Skeletal muscle tissue (tissue), 4 donors: ENCODE data around the gene DBNL. TPM values are rescaled to one million over a fixed set of nuclear protein-coding genes. Genes with fewer than 3 reads are reported as not detected.
A peak's percentile ranks its signal among the peaks of the same experiment; 100 is the strongest.

Experiments used
- H3K27ac ChIP-seq: one replicate; pipeline ENCODE4 v1.7.0; 2013; ENCODE audit warnings: mild to moderate bottlenecking, low read depth, low read length, inconsistent platforms
- H3K27me3 ChIP-seq, 3 donors: one replicate each; pipeline ENCODE4 v1.7.0; 2013; ENCODE audit warnings: low read length in 3 of 3; ENCODE audit not compliant: control insufficient read depth in 3 of 3, insufficient read depth in 3 of 3
- H3K36me3 ChIP-seq, 3 donors: one replicate each; pipeline ENCODE4 v1.7.0; 2013; ENCODE audit warnings: low read length in 3 of 3; ENCODE audit not compliant: control insufficient read depth in 3 of 3, insufficient read depth in 3 of 3
- H3K4me1 ChIP-seq, 3 donors: one replicate each; pipeline ENCODE4 v1.7.0; 2013; ENCODE audit warnings: low read length in 3 of 3, mild to moderate bottlenecking in 3 of 3; ENCODE audit not compliant: control insufficient read depth in 3 of 3, insufficient read depth in 3 of 3
- H3K4me3 ChIP-seq, 3 donors: one replicate each; pipeline ENCODE4 v1.7.0; 2013; ENCODE audit warnings: low read length in 3 of 3
- H3K9ac ChIP-seq, 3 donors: one replicate each; pipeline ENCODE4 v1.7.0; 2013; ENCODE audit warnings: low read length in 3 of 3, mild to moderate bottlenecking in 3 of 3, moderate library complexity in 2 of 3, low read depth in 1 of 3
- H3K9me3 ChIP-seq, 3 donors: one replicate each; pipeline ENCODE4 v1.7.0; 2013; ENCODE audit warnings: low read length in 3 of 3; ENCODE audit not compliant: control insufficient read depth in 3 of 3
- total RNA-seq: library from RNA; depleted of rRNA; stranded (reverse); fragments of >200 nt; gene quantifications from one replicate; pipeline ENCODE4 v1.2.3, GENCODE V29; 2014
- donor health status: Osteomylitis.

Gene DBNL
- total RNA-seq, 1 donor from 2014 or later: 41.2 TPM

DNA sequence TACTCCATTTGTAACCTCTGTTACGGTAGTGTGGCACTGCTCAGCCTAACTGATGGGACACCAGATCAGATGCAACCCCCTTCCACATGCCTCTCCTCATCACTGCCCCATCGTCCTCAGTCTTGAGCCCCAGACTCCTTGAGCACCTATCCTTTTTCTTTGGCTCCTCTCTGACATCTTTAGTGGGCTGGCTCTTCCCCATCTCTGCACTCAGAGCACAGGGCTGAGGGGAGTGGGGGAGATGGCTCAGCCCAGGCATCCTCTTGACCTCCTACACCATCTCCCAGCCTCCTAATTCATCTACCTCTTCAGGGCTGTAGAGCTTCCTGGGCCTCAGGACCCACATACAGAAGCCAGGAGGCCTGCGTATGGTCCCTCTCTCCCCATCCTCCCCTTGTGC is 39.3 kb downstream of the DBNL start:
- Histone ChIP-seq H3K36me3 (peaks cover 12 to 16% (median 15%) of the 10 kb centered on the region in 3 donors), H3K9me3 (no peaks in the 10 kb centered on the region), H3K27ac (peak overlapping the region; percentile 84), H3K4me1 (peaks cover 52 to 64% (median 53%) of the 10 kb centered on the region in 3 donors), H3K4me3 (no peak overlapping the region), H3K27me3 (no peaks in the 10 kb centered on the region), H3K9ac (peak overlapping the region in 1 of 3 donors; percentile 33)

DNA sequence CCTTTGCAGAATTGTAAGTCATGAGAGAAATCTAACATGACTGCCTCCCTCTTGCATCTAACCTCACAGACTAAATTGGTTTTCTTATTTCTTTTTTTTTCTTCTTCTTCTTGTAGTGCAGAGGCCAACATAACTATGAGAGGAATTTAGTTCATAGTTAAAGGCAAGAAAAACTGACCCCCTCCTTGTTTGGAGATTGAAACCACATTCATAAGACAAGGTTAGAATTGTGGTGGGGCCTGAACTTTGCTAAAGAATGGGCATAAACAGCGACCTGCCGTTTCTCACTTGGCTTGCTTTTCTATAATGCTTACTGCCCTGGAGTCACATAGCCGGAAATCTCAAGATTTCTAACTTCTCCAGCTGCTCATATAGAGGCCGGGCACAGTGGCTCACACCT is 40.2 kb downstream of the DBNL start:
- Histone ChIP-seq H3K9me3 (no peaks in the 10 kb centered on the region), H3K36me3 (peaks cover 6 to 7% (median 7%) of the 10 kb centered on the region in 3 donors), H3K27ac (peak overlapping the region; percentile 84), H3K9ac (no peak overlapping the region), H3K4me3 (no peak overlapping the region), H3K4me1 (peaks cover 47 to 63% (median 49%) of the 10 kb centered on the region in 3 donors), H3K27me3 (no peaks in the 10 kb centered on the region)

DNA sequence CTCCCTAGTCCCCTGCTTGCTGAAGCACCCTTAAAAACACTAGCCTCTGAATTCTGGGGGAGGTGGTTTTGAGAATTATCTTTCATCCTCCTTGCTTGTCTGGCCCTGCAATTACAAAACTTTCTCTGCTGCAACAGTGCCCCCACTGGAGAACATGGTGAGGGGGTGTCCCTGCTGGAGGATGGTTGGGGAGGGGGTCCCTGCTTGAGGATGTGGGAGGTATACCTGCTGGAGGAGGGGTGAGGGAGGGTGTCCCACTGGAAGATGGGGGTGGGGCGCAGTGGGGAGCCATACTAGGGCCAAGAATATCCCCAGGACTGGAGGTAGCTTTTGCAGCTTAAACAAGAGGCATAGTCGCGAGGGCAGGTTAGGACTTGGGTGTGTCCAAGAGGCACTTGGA is 41.0 kb downstream of the DBNL start:
- Histone ChIP-seq H3K27me3 (no peaks in the 10 kb centered on the region), H3K9me3 (no peaks in the 10 kb centered on the region), H3K27ac (no peak overlapping the region), H3K4me3 (no peak overlapping the region), H3K36me3 (no peaks in the 10 kb centered on the region), H3K4me1 (peaks cover 38 to 55% (median 42%) of the 10 kb centered on the region in 3 donors), H3K9ac (no peak overlapping the region)

GRCh38 chr7:44086627-44087026 is 42.1 kb downstream of the DBNL start:
- Histone ChIP-seq H3K27ac (no peak overlapping the region), H3K27me3 (no peaks in the 10 kb centered on the region), H3K36me3 (no peaks in the 10 kb centered on the region), H3K4me1 (peaks cover 27 to 45% (median 33%) of the 10 kb centered on the region in 3 donors), H3K9ac (no peak overlapping the region), H3K9me3 (no peaks in the 10 kb centered on the region), H3K4me3 (no peak overlapping the region)

DNA sequence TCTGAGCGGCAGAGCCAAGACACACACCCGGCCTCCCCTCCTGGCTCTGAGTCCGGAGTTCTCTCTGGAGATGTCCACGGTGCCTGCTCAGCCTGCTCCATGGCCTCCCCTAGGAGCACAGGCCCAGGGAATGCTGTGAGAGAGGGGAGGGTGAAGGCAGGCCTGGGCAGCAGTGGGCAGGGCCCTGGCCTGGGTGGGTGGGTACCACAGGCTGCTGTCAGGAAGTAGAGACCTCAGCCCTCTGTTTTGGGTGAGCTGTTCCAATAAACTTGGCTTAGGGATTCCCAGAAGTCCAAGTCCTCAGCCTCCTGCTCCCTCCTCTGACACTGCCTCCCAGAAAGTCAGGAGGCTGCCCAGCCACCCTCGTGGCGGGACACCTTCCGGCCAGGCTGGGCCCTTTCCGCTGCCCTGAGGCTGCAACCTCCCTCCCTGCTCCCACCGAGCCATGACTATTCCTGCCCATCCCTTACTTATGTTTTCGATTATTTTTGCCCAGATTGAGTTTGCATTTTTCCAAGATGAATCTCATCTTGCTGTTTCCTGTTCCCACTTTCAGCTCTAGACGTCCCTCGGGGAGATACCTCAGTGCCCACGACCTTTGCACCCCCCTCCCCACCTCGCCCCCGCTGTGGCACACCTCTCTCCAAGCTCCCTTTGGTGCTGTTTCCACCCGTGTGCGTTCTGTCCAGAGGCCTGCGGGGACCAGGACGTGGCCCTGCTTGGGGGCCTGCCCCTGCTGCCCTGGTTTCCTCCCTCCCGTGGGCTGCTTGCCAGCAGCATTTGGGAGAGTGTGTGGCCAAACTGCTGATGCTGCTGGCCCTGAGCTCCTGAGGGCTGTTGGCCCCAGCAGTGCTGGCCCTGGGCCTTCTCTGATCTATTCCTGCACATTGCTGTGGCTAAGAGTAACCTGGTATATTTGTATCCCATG is 43.7 kb downstream of the DBNL start:
- peak overlapping the region; percentile 81 for H3K27ac ChIP-seq
- H3K27me3 ChIP-seq: no peaks in the 10 kb centered on the region
- H3K4me3 ChIP-seq: peak overlapping the region; percentile 13 to 30 (median 21)
- peak overlapping the region in 2 of 3 donors; percentile 45 for H3K9ac ChIP-seq
- H3K9me3 ChIP-seq: no peaks in the 10 kb centered on the region
- H3K4me1 ChIP-seq: peaks cover 27 to 41% (median 30%) of the 10 kb centered on the region in 3 donors
- H3K36me3 ChIP-seq: no peaks in the 10 kb centered on the region

DNA sequence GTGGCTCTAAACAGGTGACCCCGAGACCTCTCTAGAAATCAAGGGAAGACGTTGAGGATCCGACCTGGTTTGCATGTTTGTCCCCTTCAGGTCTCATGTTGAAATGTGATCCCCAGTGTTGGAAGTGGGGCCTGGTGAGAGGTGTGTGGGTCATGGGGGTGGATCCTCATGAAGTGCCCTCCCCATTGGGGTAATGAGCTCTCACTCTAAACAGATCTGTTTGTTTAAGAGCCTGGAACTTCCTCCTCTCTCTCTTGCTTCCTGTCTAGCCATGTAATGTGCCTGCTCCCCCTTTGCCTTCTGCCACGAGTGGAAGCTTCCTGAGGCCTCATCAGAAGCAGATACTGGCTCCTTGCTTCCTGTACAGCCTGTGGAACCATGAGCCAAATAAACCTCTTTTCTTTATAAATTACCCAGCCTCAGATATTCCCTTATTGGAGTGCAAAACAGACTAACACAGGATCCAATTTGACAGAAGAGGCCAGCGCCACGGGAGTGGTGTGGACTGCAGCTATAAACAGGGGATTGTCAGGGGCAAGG is 48.7 kb downstream of the DBNL start:
- no peaks in the 10 kb centered on the region for H3K9me3 ChIP-seq
- no peaks in the 10 kb centered on the region for H3K27me3 ChIP-seq
- H3K27ac ChIP-seq: no peak overlapping the region
- no peaks in the 10 kb centered on the region for H3K36me3 ChIP-seq
- no peak overlapping the region for H3K4me3 ChIP-seq
- H3K4me1 ChIP-seq: peaks cover 13 to 26% (median 13%) of the 10 kb centered on the region in 3 donors
- H3K9ac ChIP-seq: no peak overlapping the region

- H3K27ac ChIP-seq: peak overlapping the region; percentile 23
- no peak overlapping the region for H3K9ac ChIP-seq
- H3K4me1 ChIP-seq: peaks cover 2 to 16% (median 4%) of the 10 kb centered on the region in 3 donors
- no peaks in the 10 kb centered on the region for H3K27me3 ChIP-seq
- H3K9me3 ChIP-seq: no peaks in the 10 kb centered on the region
- no peaks in the 10 kb centered on the region for H3K36me3 ChIP-seq
- H3K4me3 ChIP-seq: no peak overlapping the region
Observed at GRCh38 chr7:44094365-44094764, 49.9 kb downstream of the DBNL start.

GRCh38 chr7:44094883-44095592 is 50.5 kb downstream of the DBNL start:
- no peak overlapping the region for H3K9ac ChIP-seq

GRCh38 chr7:44095781-44096180 is 51.3 kb downstream of the DBNL start:
- H3K4me3 ChIP-seq: no peak overlapping the region
- H3K4me1 ChIP-seq: peaks cover 2 to 13% (median 8%) of the 10 kb centered on the region in 3 donors
- H3K27ac ChIP-seq: no peak overlapping the region
- H3K9ac ChIP-seq: no peak overlapping the region
- no peaks in the 10 kb centered on the region for H3K36me3 ChIP-seq
- no peaks in the 10 kb centered on the region for H3K9me3 ChIP-seq
- no peaks in the 10 kb centered on the region for H3K27me3 ChIP-seq

More at GRCh38 chr7:44094883-44095592, 50.5 kb downstream of the DBNL start:
- no peaks in the 10 kb centered on the region for H3K36me3 ChIP-seq
- peaks cover 0 to 16% (median 4%) of the 10 kb centered on the region in 3 donors for H3K4me1 ChIP-seq
- H3K27me3 ChIP-seq: no peaks in the 10 kb centered on the region
- no peak overlapping the region for H3K4me3 ChIP-seq
- H3K27ac ChIP-seq: no peak overlapping the region
- no peaks in the 10 kb centered on the region for H3K9me3 ChIP-seq
